A549 (cell line): ENCODE measurements around the gene VPS35L. TPM values are rescaled to one million over a fixed set of nuclear protein-coding genes. Genes with fewer than 3 reads are reported as not detected.

Experiments
- ATAC-seq, 2 experiments: fragments of 200-7000 bp in 1 of 2; fragments of >200 bp in 1 of 2; cut with Nextera tagmentation in 1 of 2; cut with Tn5 transposase in 1 of 2; 3 replicates each; pipeline versions ENCODE4 v1.8.0 to v1.9.1; 2018 to 2020; ENCODE audit warnings: mild to moderate bottlenecking in 1 of 2, moderate library complexity in 1 of 2
- CTCF ChIA-PET: fragments of 300-600 bp; sonication (Branson Sonifier 250); formaldehyde crosslinking; extraction: SDS; loops from one replicate; lab custom pipeline; 2021; ENCODE audit warnings: antibody characterized with exemption, inconsistent platforms; lab: Yijun Ruan, JAX
- POLR2A ChIA-PET: fragments of 350-600 bp; formaldehyde crosslinking; extraction: SDS; loops from one replicate; lab custom pipeline; 2021; ENCODE audit warnings: antibody characterized with exemption, inconsistent platforms; lab: Yijun Ruan, JAX
- DNase-seq, 2 experiments: peaks; one replicate each; pipeline versions ENCODE4 v3.0.0 to v3.0.0-alpha.2; 2011 to 2016; ENCODE audit warnings: low read depth in 1 of 2, low spot score in 1 of 2
- FAIRE-seq: peaks from 2 replicates; lab custom pipeline; 2011; peaks lifted over from hg19 to GRCh38; lab: Jason Lieb, UNC
- H3K27ac ChIP-seq, 2 experiments: fragments of >200 bp; sonication (Bioruptor Twin); formaldehyde crosslinking; 3 replicates each; pipeline ENCODE4 v1.5.1; 2016 to 2017
- H3K4me1 ChIP-seq: fragments of >200 bp; sonication (Bioruptor Twin); formaldehyde crosslinking; 3 replicates; pipeline ENCODE4 v1.6.1; 2016
- H3K4me2 ChIP-seq: fragments of >200 bp; sonication (Bioruptor Twin); formaldehyde crosslinking; 3 replicates; pipeline ENCODE4 v1.6.1; 2016
- H3K4me3 ChIP-seq: fragments of >200 bp; sonication (Bioruptor Twin); formaldehyde crosslinking; 3 replicates; pipeline ENCODE4 v1.5.1; 2016
- H3K9me3 ChIP-seq: fragments of >200 bp; sonication (Bioruptor Twin); formaldehyde crosslinking; 3 replicates; pipeline ENCODE4 v1.6.1; 2016
- ATOH8 ChIP-seq: fragments of 250-450 bp; sonication (Bioruptor Pico); IDR thresholded peaks from 2 replicates; pipeline ENCODE4 v1.5.0; 2020; ENCODE audit warnings: low read depth, mild to moderate bottlenecking, moderate library complexity
- BHLHE40 ChIP-seq: IDR thresholded peaks from 2 replicates; pipeline ENCODE4 v1.6.1; 2012; ENCODE audit warnings: low read depth, low read length, inconsistent platforms
- EHMT2 ChIP-seq: fragments of 200-600 bp; sonication (generic); IDR thresholded peaks from 2 replicates; pipeline ENCODE4 v1.6.1; 2016; ENCODE audit warnings: antibody characterized with exemption, low read depth, mild to moderate bottlenecking, moderate library complexity
- FOSB ChIP-seq: fragments of 250-450 bp; sonication (Bioruptor Pico); IDR thresholded peaks from 2 replicates; pipeline ENCODE4 v1.5.0; 2020; ENCODE audit warnings: mild to moderate bottlenecking, moderate library complexity
- FOXS1 ChIP-seq: fragments of 250-450 bp; sonication (Bioruptor Pico); IDR thresholded peaks from 2 replicates; pipeline ENCODE4 v1.5.0; 2020; ENCODE audit warnings: mild to moderate bottlenecking, moderate library complexity
- GATA3 ChIP-seq: IDR thresholded peaks from 2 replicates; pipeline ENCODE4 v1.6.1; 2012; ENCODE audit warnings: borderline replicate concordance
- HMGXB4 ChIP-seq: fragments of 250-450 bp; sonication (Bioruptor Pico); IDR thresholded peaks from 2 replicates; pipeline ENCODE4 v1.5.0; 2021; ENCODE audit warnings: mild to moderate bottlenecking, moderate library complexity, borderline replicate concordance
- JUNB ChIP-seq: fragments of >200 bp; sonication (Bioruptor Twin); formaldehyde crosslinking; IDR thresholded peaks from 2 replicates; pipeline ENCODE4 v1.6.1; 2016
- KDM1A ChIP-seq: fragments of 200-600 bp; sonication (generic); IDR thresholded peaks from 2 replicates; pipeline ENCODE4 v1.6.1; 2016; ENCODE audit warnings: low read depth, mild to moderate bottlenecking
- MAFK ChIP-seq: fragments of 450-650 bp; IDR thresholded peaks from 2 replicates; pipeline ENCODE4 v1.6.1; 2014; ENCODE audit not compliant: partially characterized antibody
- NR3C1 ChIP-seq: fragments of >200 bp; sonication (Bioruptor Twin); formaldehyde crosslinking; IDR thresholded peaks from 3 replicates; pipeline ENCODE4 v1.6.1; 2017
- PBX3 ChIP-seq: IDR thresholded peaks from 2 replicates; pipeline ENCODE4 v1.6.1; 2012
- PHF8 ChIP-seq: fragments of 200-600 bp; sonication (generic); IDR thresholded peaks from 2 replicates; pipeline ENCODE4 v1.6.1; 2016; ENCODE audit warnings: low read depth, mild to moderate bottlenecking, antibody characterized with exemption, moderate library complexity, borderline replicate concordance
- POLR2AphosphoS2 ChIP-seq: conservative IDR thresholded peaks from 2 replicates; pipeline ENCODE4 v1.6.1; 2012; ENCODE audit warnings: low read length, improper control_type of control experiment, inconsistent platforms
- RAD21 ChIP-seq, 2 experiments: fragments of >200 bp in 1 of 2; sonication (Bioruptor Twin) in 1 of 2; formaldehyde crosslinking in 1 of 2; IDR thresholded peaks in 1 of 2; conservative IDR thresholded peaks in 1 of 2; 2 replicates in 1 of 2; 3 replicates in 1 of 2; pipeline ENCODE4 v1.6.1; 2012 to 2018; ENCODE audit warnings: inconsistent platforms in 1 of 2
- RCOR1 ChIP-seq: fragments of 150-350 bp; IDR thresholded peaks from 2 replicates; pipeline ENCODE4 v1.6.1; 2014; ENCODE audit warnings: antibody characterized with exemption, low read length, low read depth
- RNF2 ChIP-seq: fragments of 200-600 bp; sonication (generic); IDR thresholded peaks from 2 replicates; pipeline ENCODE4 v1.6.1; 2016; ENCODE audit warnings: low read depth, mild to moderate bottlenecking, antibody characterized with exemption, moderate library complexity, borderline replicate concordance
- ZC3H11A ChIP-seq: fragments of 450-650 bp; IDR thresholded peaks from 2 replicates; pipeline ENCODE4 v1.6.1; 2014; ENCODE audit warnings: antibody characterized with exemption, mild to moderate bottlenecking
- ZFP36 ChIP-seq: fragments of 450-650 bp; IDR thresholded peaks from 2 replicates; pipeline ENCODE4 v1.6.1; 2014; ENCODE audit warnings: borderline replicate concordance; ENCODE audit not compliant: partially characterized antibody
- WGBS: methylation state at CpG from one replicate; pipeline ENCODE4 v1.1.6; 2017; ENCODE audit errors: missing lambda C conversion rate; 5-methylcytosine and 5-hydroxymethylcytosine counted together
- polyA plus RNA-seq, 4 experiments: library from polyadenylated mRNA; depleted of rRNA in 3 of 4; stranded (reverse); fragments of >200 nt; fragmentation: RNase III in 1 of 4; extraction: RNeasy Plus Mini Kit Qiagen cat#74134 plus additional on column Dnase treatment in 1 of 4; gene quantifications; 2 replicates in 3 of 4; 3 replicates in 1 of 4; pipeline ENCODE4 v1.2.3, GENCODE V29; 2011 to 2017
- TF ChIP-seq, protein P1 (sequence below): fragments of >200 bp; sonication (Bioruptor Twin); formaldehyde crosslinking; IDR thresholded peaks from 2 replicates; pipeline ENCODE4 v1.6.1; 2016
- TF ChIP-seq, protein P2 (sequence below): fragments of >200 bp; sonication (Bioruptor Twin); formaldehyde crosslinking; IDR thresholded peaks from 3 replicates; pipeline ENCODE4 v1.5.1; 2016
- TF ChIP-seq, protein P3 (sequence below): fragments of 200-600 bp; sonication (generic); IDR thresholded peaks from 2 replicates; pipeline ENCODE4 v1.6.1; 2016; ENCODE audit warnings: antibody characterized with exemption, mild to moderate bottlenecking, moderate library complexity
- TF ChIP-seq, protein P4 (sequence below): fragments of >200 bp; sonication (Bioruptor Twin); formaldehyde crosslinking; IDR thresholded peaks from 3 replicates; pipeline ENCODE4 v1.6.1; 2016

Gene VPS35L
- polyA plus RNA-seq, 2 of the 4 experiments (the other 2 are of a cell fraction), result 38.4 to 47.7 TPM

GRCh38 chr16:19741354-19741753 is 185.9 kb downstream of the VPS35L start:
- ATAC-seq, result no peak
- H3K4me3 ChIP-seq, result no peak overlapping the region
- no peak for TF ChIP-seq NR3C1
- TF ChIP-seq, protein P1, sequence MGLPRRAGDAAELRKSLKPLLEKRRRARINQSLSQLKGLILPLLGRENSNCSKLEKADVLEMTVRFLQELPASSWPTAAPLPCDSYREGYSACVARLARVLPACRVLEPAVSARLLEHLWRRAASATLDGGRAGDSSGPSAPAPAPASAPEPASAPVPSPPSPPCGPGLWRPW, result no peak
- TF ChIP-seq, protein P2, sequence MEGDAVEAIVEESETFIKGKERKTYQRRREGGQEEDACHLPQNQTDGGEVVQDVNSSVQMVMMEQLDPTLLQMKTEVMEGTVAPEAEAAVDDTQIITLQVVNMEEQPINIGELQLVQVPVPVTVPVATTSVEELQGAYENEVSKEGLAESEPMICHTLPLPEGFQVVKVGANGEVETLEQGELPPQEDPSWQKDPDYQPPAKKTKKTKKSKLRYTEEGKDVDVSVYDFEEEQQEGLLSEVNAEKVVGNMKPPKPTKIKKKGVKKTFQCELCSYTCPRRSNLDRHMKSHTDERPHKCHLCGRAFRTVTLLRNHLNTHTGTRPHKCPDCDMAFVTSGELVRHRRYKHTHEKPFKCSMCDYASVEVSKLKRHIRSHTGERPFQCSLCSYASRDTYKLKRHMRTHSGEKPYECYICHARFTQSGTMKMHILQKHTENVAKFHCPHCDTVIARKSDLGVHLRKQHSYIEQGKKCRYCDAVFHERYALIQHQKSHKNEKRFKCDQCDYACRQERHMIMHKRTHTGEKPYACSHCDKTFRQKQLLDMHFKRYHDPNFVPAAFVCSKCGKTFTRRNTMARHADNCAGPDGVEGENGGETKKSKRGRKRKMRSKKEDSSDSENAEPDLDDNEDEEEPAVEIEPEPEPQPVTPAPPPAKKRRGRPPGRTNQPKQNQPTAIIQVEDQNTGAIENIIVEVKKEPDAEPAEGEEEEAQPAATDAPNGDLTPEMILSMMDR, result no peak
- TF ChIP-seq POLR2AphosphoS2, result no peak
- no peak for TF ChIP-seq ATOH8 (CRISPR knock-in tag)
- no peak for TF ChIP-seq MAFK
- TF ChIP-seq GATA3, result no peak
- TF ChIP-seq EHMT2, result no peak
- TF ChIP-seq, protein P3, sequence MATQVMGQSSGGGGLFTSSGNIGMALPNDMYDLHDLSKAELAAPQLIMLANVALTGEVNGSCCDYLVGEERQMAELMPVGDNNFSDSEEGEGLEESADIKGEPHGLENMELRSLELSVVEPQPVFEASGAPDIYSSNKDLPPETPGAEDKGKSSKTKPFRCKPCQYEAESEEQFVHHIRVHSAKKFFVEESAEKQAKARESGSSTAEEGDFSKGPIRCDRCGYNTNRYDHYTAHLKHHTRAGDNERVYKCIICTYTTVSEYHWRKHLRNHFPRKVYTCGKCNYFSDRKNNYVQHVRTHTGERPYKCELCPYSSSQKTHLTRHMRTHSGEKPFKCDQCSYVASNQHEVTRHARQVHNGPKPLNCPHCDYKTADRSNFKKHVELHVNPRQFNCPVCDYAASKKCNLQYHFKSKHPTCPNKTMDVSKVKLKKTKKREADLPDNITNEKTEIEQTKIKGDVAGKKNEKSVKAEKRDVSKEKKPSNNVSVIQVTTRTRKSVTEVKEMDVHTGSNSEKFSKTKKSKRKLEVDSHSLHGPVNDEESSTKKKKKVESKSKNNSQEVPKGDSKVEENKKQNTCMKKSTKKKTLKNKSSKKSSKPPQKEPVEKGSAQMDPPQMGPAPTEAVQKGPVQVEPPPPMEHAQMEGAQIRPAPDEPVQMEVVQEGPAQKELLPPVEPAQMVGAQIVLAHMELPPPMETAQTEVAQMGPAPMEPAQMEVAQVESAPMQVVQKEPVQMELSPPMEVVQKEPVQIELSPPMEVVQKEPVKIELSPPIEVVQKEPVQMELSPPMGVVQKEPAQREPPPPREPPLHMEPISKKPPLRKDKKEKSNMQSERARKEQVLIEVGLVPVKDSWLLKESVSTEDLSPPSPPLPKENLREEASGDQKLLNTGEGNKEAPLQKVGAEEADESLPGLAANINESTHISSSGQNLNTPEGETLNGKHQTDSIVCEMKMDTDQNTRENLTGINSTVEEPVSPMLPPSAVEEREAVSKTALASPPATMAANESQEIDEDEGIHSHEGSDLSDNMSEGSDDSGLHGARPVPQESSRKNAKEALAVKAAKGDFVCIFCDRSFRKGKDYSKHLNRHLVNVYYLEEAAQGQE, result no peak
- TF ChIP-seq ZC3H11A, result no peak
- TF ChIP-seq FOXS1 (CRISPR knock-in tag), result no peak
- TF ChIP-seq HMGXB4 (CRISPR knock-in tag), result no peak
- no peak for TF ChIP-seq RNF2
- TF ChIP-seq JUNB, result no peak
- no peak for TF ChIP-seq RAD21 (conservative IDR thresholded peaks at IDR 0.05 in 1 of 2, IDR thresholded peaks at IDR 0.05 in 1 of 2)
- TF ChIP-seq KDM1A, result no peak
- no peak for TF ChIP-seq PHF8
- TF ChIP-seq, all 56 proteins: peak for 0
- Histone ChIP-seq H3K4me2 (no peak overlapping the region), H3K27ac (no peak overlapping the region), H3K9me3 (no peaks in the 10 kb centered on the region), H3K4me1 (peaks cover 16% of the 10 kb centered on the region; the same call in 2 of the 3 replicates)
- CTCF ChIA-PET, result no interaction called here
- DNase-seq (no peak), FAIRE-seq (no peak)
- WGBS, result 100% methylated on average over 1 of the region's 1 CpG
- POLR2A ChIA-PET, result no interaction called here

- no peak overlapping the region for H3K4me3 ChIP-seq
- DNase-seq (no peak), ATAC-seq (no peak), FAIRE-seq (no peak)
- H3K9me3 ChIP-seq, result no peaks in the 10 kb centered on the region
- peaks cover 22% of the 10 kb centered on the region for H3K4me1 ChIP-seq
- H3K27ac ChIP-seq, result no peak overlapping the region
- H3K4me2 ChIP-seq, result no peak overlapping the region
- CTCF ChIA-PET, result interaction anchor here (1.3 to 1.6 kb wide), 2 partner anchors 11 to 142 kb away, joined by 3 to 4 read pairs; no protein-coding TSS in a partner anchor
- POLR2A ChIA-PET, result no interaction called here
- TF ChIP-seq RCOR1 (no peak), BHLHE40 (no peak), FOSB (CRISPR knock-in tag) (no peak), ZFP36 (no peak), PBX3 (no peak)
- TF ChIP-seq, protein P2, result no peak
- TF ChIP-seq, protein P1, result no peak
- TF ChIP-seq, protein P4, sequence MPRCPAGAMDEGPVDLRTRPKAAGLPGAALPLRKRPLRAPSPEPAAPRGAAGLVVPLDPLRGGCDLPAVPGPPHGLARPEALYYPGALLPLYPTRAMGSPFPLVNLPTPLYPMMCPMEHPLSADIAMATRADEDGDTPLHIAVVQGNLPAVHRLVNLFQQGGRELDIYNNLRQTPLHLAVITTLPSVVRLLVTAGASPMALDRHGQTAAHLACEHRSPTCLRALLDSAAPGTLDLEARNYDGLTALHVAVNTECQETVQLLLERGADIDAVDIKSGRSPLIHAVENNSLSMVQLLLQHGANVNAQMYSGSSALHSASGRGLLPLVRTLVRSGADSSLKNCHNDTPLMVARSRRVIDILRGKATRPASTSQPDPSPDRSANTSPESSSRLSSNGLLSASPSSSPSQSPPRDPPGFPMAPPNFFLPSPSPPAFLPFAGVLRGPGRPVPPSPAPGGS, result no peak
These were observed 188.3 kb downstream of the VPS35L start for GRCh38 chr16:19743816-19744159.
